Dermis microvascular lymphatic vessel endothelial cell (primary cell): Measurements from ENCODE around the gene MAPK14. TPM values are rescaled to one million over a fixed set of nuclear protein-coding genes. Genes with fewer than 3 reads are reported as not detected.

Experiments used
- DNase-seq, 2 donors: peaks; one replicate each; pipeline versions ENCODE4 v3.0.0 to v3.0.0-alpha.2; 2010; ENCODE audit warnings: low read depth in 2 of 2
- total RNA-seq: library from RNA; depleted of rRNA; stranded (reverse); fragments of >200 nt; gene quantifications from 2 replicates; pipeline ENCODE4 v1.2.1, GENCODE V29; 2014

Gene MAPK14
- total RNA-seq, 1 donor from 2014 or later, result 34.5 TPM

- DNase-seq, result no peak
These were observed 107.6 kb downstream of the MAPK14 start for GRCh38 chr6:36135053-36135731.

GRCh38 chr6:36136034-36136433 lies 108.4 kb downstream of the MAPK14 start:
- DNase-seq, result no peak

- no peak for DNase-seq
These were observed 108.9 kb downstream of the MAPK14 start for GRCh38 chr6:36136551-36136950.

GRCh38 chr6:36138667-36139066 lies 111.1 kb downstream of the MAPK14 start:
- DNase-seq, result no peak

GRCh38 chr6:36139431-36139830 lies 111.8 kb downstream of the MAPK14 start:
- DNase-seq, result peak in 1 of 2 donors; percentile 48

GRCh38 chr6:36139991-36140710 lies 112.5 kb downstream of the MAPK14 start:
- DNase-seq, result no peak

- DNase-seq, result no peak
These were observed 113.5 kb downstream of the MAPK14 start for GRCh38 chr6:36141091-36141490.

- no peak for DNase-seq
These were observed 114.4 kb downstream of the MAPK14 start for GRCh38 chr6:36141961-36142360.

GRCh38 chr6:36142971-36143838 lies 115.6 kb downstream of the MAPK14 start:
- DNase-seq, result no peak

GRCh38 chr6:36145495-36145894 lies 117.9 kb downstream of the MAPK14 start:
- DNase-seq, result no peak

- DNase-seq, result no peak
These were observed 119.7 kb downstream of the MAPK14 start for GRCh38 chr6:36147294-36147693.

- no peak for DNase-seq
These were observed 121.9 kb downstream of the MAPK14 start for GRCh38 chr6:36149476-36149875.

- no peak for DNase-seq
These were observed 122.7 kb downstream of the MAPK14 start for GRCh38 chr6:36150283-36150682.

GRCh38 chr6:36154286-36154685 lies 126.7 kb downstream of the MAPK14 start:
- DNase-seq, result no peak

- DNase-seq, result no peak
These were observed 128.1 kb downstream of the MAPK14 start for GRCh38 chr6:36155662-36156061.

GRCh38 chr6:36160147-36160760 lies 132.6 kb downstream of the MAPK14 start:
- DNase-seq, result no peak

Other genes starting within 250 kb of the MAPK14 start
- gene CLPSL1, start 246.8 kb upstream of the MAPK14 start, total RNA-seq, result not detected in 2 replicates
- not detected in 2 replicates for gene CLPS, start 230.5 kb upstream of the MAPK14 start, total RNA-seq
- gene LHFPL5, start 222.5 kb upstream of the MAPK14 start, total RNA-seq, result not detected in 2 replicates
- 30.8 and 42.4 TPM in 2 replicates for gene SRPK1, start 106.7 kb upstream of the MAPK14 start, total RNA-seq
- gene SLC26A8, start 3.2 kb upstream of the MAPK14 start, total RNA-seq, result not detected in 2 replicates
- gene MAPK13, start 102.7 kb downstream of the MAPK14 start, total RNA-seq, result 3.9 and 7.0 TPM in 2 replicates
- gene BRPF3, start 168.9 kb downstream of the MAPK14 start, total RNA-seq, result 5.1 and 8.7 TPM in 2 replicates
- not detected in 2 replicates for gene PNPLA1, start 242.3 kb downstream of the MAPK14 start, total RNA-seq